SK-N-SH treated with all-trans-retinoic acid at 6 μM for 48 hours (cell line): ENCODE results near the gene TUBA3E.
"Not testable (repeated sequence)": the region's sequence is repeated elsewhere in the genome, so short reads cannot be mapped to it uniquely, and the experiment has no call there.

Experiments used
- ATAC-seq: fragments of 200-7000 bp; cut with Tn5 transposase; 3 replicates; pipeline ENCODE4 v1.9.1; 2020; ENCODE audit warnings: mild to moderate bottlenecking, moderate library complexity
- ARNTL ChIP-seq: fragments of 450-650 bp; formaldehyde crosslinking; IDR thresholded peaks from 2 replicates; pipeline ENCODE4 v1.5.0; 2020; ENCODE audit warnings: low read depth, mild to moderate bottlenecking, moderate library complexity, borderline replicate concordance
- BACH2 ChIP-seq: fragments of 250-450 bp; sonication (Bioruptor Pico); IDR thresholded peaks from 2 replicates; pipeline ENCODE4 v1.9.0; 2021; ENCODE audit warnings: mild to moderate bottlenecking, borderline replicate concordance
- CREB5 ChIP-seq: fragments of 250-450 bp; sonication (Bioruptor Pico); IDR thresholded peaks from 2 replicates; pipeline ENCODE4 v1.5.1; 2020; ENCODE audit warnings: low read depth, mild to moderate bottlenecking, moderate library complexity
- CSRNP3 ChIP-seq: fragments of 250-450 bp; sonication (Bioruptor Pico); IDR thresholded peaks from 2 replicates; pipeline ENCODE4 v1.5.1; 2021; ENCODE audit warnings: mild to moderate bottlenecking, moderate library complexity
- ESRRG ChIP-seq: fragments of 250-450 bp; sonication (Bioruptor Pico); IDR thresholded peaks from 2 replicates; pipeline ENCODE4 v1.6.1; 2021; ENCODE audit warnings: mild to moderate bottlenecking
- GLIS3 ChIP-seq: fragments of 250-450 bp; sonication (Bioruptor Pico); IDR thresholded peaks from 2 replicates; pipeline ENCODE4 v1.5.0; 2020; ENCODE audit warnings: mild to moderate bottlenecking, moderate library complexity
- ISL1 ChIP-seq: fragments of 250-450 bp; sonication (Bioruptor Pico); IDR thresholded peaks from 2 replicates; pipeline ENCODE4 v2.1.2; 2022; ENCODE audit warnings: mild to moderate bottlenecking, moderate library complexity
- OSR1 ChIP-seq: fragments of 250-450 bp; sonication (Bioruptor Pico); IDR thresholded peaks from 2 replicates; pipeline ENCODE4 v1.8.0; 2022; ENCODE audit warnings: moderate library complexity, mild to moderate bottlenecking, inconsistent platforms
- PATZ1 ChIP-seq: fragments of 250-450 bp; sonication (Bioruptor Pico); IDR thresholded peaks from 2 replicates; pipeline ENCODE4 v1.8.0; 2020; ENCODE audit warnings: mild to moderate bottlenecking, moderate library complexity, borderline replicate concordance
- POU6F1 ChIP-seq: fragments of 250-450 bp; sonication (Bioruptor Pico); IDR thresholded peaks from 2 replicates; pipeline ENCODE4 v1.8.0; 2021; ENCODE audit warnings: low read depth, mild to moderate bottlenecking, moderate library complexity, borderline replicate concordance
- RARB ChIP-seq: fragments of 250-450 bp; sonication (Bioruptor Pico); IDR thresholded peaks from 2 replicates; pipeline ENCODE4 v1.8.0; 2021; ENCODE audit warnings: mild to moderate bottlenecking, moderate library complexity
- SNAI2 ChIP-seq: fragments of 250-450 bp; sonication (Bioruptor Pico); IDR thresholded peaks from 2 replicates; pipeline ENCODE4 v1.5.0; 2020; ENCODE audit warnings: mild to moderate bottlenecking, moderate library complexity
- TCF4 ChIP-seq: fragments of 250-450 bp; sonication (Bioruptor Pico); IDR thresholded peaks from 2 replicates; pipeline ENCODE4 v1.8.0; 2021; ENCODE audit warnings: mild to moderate bottlenecking, moderate library complexity, borderline replicate concordance
- TOX ChIP-seq: fragments of 250-450 bp; sonication (Bioruptor Pico); IDR thresholded peaks from 2 replicates; pipeline ENCODE4 v1.8.0; 2021; ENCODE audit warnings: mild to moderate bottlenecking, moderate library complexity, borderline replicate concordance
- TSHZ2 ChIP-seq: fragments of 250-450 bp; sonication (Bioruptor Pico); IDR thresholded peaks from 2 replicates; pipeline ENCODE4 v1.5.0; 2020; ENCODE audit warnings: mild to moderate bottlenecking, moderate library complexity
- ZC3H10 ChIP-seq: fragments of 250-450 bp; sonication (Bioruptor Pico); IDR thresholded peaks from 2 replicates; pipeline ENCODE4 v1.5.1; 2021; ENCODE audit warnings: mild to moderate bottlenecking, moderate library complexity
- ZFP3 ChIP-seq: fragments of 250-450 bp; sonication (Bioruptor Pico); IDR thresholded peaks from 2 replicates; pipeline ENCODE4 v1.5.0; 2020; ENCODE audit warnings: mild to moderate bottlenecking, moderate library complexity
- ZFP30 ChIP-seq: fragments of 450-650 bp; formaldehyde crosslinking; IDR thresholded peaks from 2 replicates; pipeline ENCODE4 v1.5.0; 2022; ENCODE audit warnings: mild to moderate bottlenecking, moderate library complexity
- ZNF70 ChIP-seq: fragments of 450-650 bp; formaldehyde crosslinking; IDR thresholded peaks from 2 replicates; pipeline ENCODE4 v1.5.0; 2020; ENCODE audit warnings: mild to moderate bottlenecking, moderate library complexity

The TUBA3E gene

GRCh38 chr2:130191319-130191718, 6.9 kb downstream of the TUBA3E start:
- not testable (repeated sequence) for ATAC-seq

- no peak for ATAC-seq
- no peak for TF ChIP-seq POU6F1
- TF ChIP-seq ZFP30 (CRISPR knock-in tag) = no peak
- no peak for TF ChIP-seq SNAI2 (CRISPR knock-in tag)
- TF ChIP-seq ISL1 (CRISPR knock-in tag) = no peak
- no peak for TF ChIP-seq RARB (CRISPR knock-in tag)
- no peak for TF ChIP-seq GLIS3
- TF ChIP-seq CSRNP3 (CRISPR knock-in tag) = no peak
These were observed 8.0 kb downstream of the TUBA3E start for GRCh38 chr2:130190237-130190636.

- not testable (repeated sequence) for ATAC-seq
These were observed 9.3 kb downstream of the TUBA3E start for GRCh38 chr2:130188958-130189357.

- not testable (repeated sequence) for ATAC-seq
These were observed 10.1 kb downstream of the TUBA3E start for GRCh38 chr2:130187859-130188792.

- no peak for TF ChIP-seq CSRNP3 (CRISPR knock-in tag)
- no peak for TF ChIP-seq SNAI2 (CRISPR knock-in tag)
- no peak for TF ChIP-seq OSR1 (CRISPR knock-in tag)
- no peak for TF ChIP-seq ZFP3 (CRISPR knock-in tag)
- no peak for TF ChIP-seq ARNTL
- TF ChIP-seq TSHZ2 (CRISPR knock-in tag) = no peak
- no peak for TF ChIP-seq ZNF70 (CRISPR knock-in tag)
- TF ChIP-seq ISL1 (CRISPR knock-in tag) = no peak
- no peak for TF ChIP-seq ZC3H10 (CRISPR knock-in tag)
- no peak for TF ChIP-seq PATZ1
- TF ChIP-seq TCF4 = no peak
- TF ChIP-seq GLIS3 = no peak
- no peak for TF ChIP-seq TOX
- TF ChIP-seq CREB5 (CRISPR knock-in tag) = no peak
- no peak for TF ChIP-seq BACH2 (CRISPR knock-in tag)
- no peak for TF ChIP-seq ZFP30 (CRISPR knock-in tag)
- TF ChIP-seq ESRRG (CRISPR knock-in tag) = no peak
- ATAC-seq = no peak
These were observed 11.0 kb downstream of the TUBA3E start for GRCh38 chr2:130187268-130187667.
